Heart right ventricle (tissue), 16 donors: Measurements from ENCODE around the gene MTPN. TPM values are rescaled to one million over a fixed set of nuclear protein-coding genes. Genes with fewer than 3 reads are reported as not detected.

Experiments used
- ATAC-seq, 8 donors: fragments of 200-7000 bp; cut with Tn5 transposase; one replicate each; pipeline ENCODE4 v1.9.1; 2020; ENCODE audit warnings: mild to moderate bottlenecking in 8 of 8, moderate library complexity in 8 of 8, moderate number of reproducible peaks in 1 of 8
- DNase-seq, 2 donors: peaks; one replicate each; pipeline ENCODE4 v3.0.0-alpha.2; 2020
- H3K27ac ChIP-seq, 10 donors: fragments of 200-600 bp; sonication (generic) in 2 of 10; one replicate each; pipeline versions ENCODE4 v1.5.0 to v1.8.0; 2020 to 2022; ENCODE audit warnings: mild to moderate bottlenecking in 3 of 10
- H3K27me3 ChIP-seq, 7 donors: fragments of 200-600 bp; one replicate each; pipeline ENCODE4 v1.8.0; 2021 to 2022; ENCODE audit warnings: mild to moderate bottlenecking in 2 of 7
- H3K36me3 ChIP-seq, 9 donors: fragments of 200-600 bp; sonication (generic) in 1 of 9; one replicate each; pipeline versions ENCODE4 v1.5.0 to v1.8.0; 2020 to 2022; ENCODE audit warnings: mild to moderate bottlenecking in 2 of 9
- H3K4me1 ChIP-seq, 9 donors: fragments of 200-600 bp; sonication (generic) in 1 of 9; one replicate each; pipeline versions ENCODE4 v1.5.0 to v1.8.0; 2020 to 2022; ENCODE audit warnings: mild to moderate bottlenecking in 4 of 9
- H3K4me3 ChIP-seq, 10 donors: fragments of 200-600 bp; sonication (generic) in 2 of 10; one replicate each; pipeline versions ENCODE4 v1.5.0 to v1.8.0; 2020 to 2022; ENCODE audit warnings: mild to moderate bottlenecking in 7 of 10, moderate library complexity in 2 of 10
- H3K9me3 ChIP-seq, 11 donors: fragments of 200-600 bp in 10 of 11; sonication (generic) in 2 of 11; one replicate each; pipeline versions ENCODE4 v1.5.0 to v1.8.0; 2013 to 2022; ENCODE audit warnings: mild to moderate bottlenecking in 2 of 11, control low read depth in 1 of 11, moderate library complexity in 1 of 11
- WGBS, 2 donors: extraction: QIAGEN DNeasy Blood & Tissue Kit; methylation state at CpG; one replicate each; pipeline ENCODE4 v1.1.7; 2013; ENCODE audit warnings: inconsistent platforms in 1 of 2; 5-methylcytosine and 5-hydroxymethylcytosine counted together
- intact Hi-C, 10 donors: fragments of 100-400 bp; cut with DNase I; formaldehyde crosslinking; loops; one replicate each; pipeline versions ENCODE4 v1.11.1 to v1.14.2; 2022
- polyA plus RNA-seq, 2 donors: library from polyadenylated mRNA; stranded (reverse); fragments of 200-250 nt; gene quantifications; one replicate each; pipeline ENCODE4 v1.2.3, GENCODE V29; 2013
- total RNA-seq, 10 donors: library from RNA; stranded (reverse); fragmentation: NEBNext Ultra II Directional in 3 of 10; extraction: Animal tissue kit (Norgen Biotek cat#: 25700) in 3 of 10; gene quantifications; one replicate each; pipeline versions ENCODE4 v1.2.1 to v1.2.4, GENCODE V29; 2021 to 2023
- TF ChIP-seq, protein P1 (sequence below), 9 donors: fragments of 200-600 bp; sonication (generic) in 2 of 9; IDR thresholded peaks; one replicate each; pipeline versions ENCODE4 v1.5.0 to v1.8.0; 2021 to 2022; ENCODE audit warnings: antibody characterized with exemption in 9 of 9, mild to moderate bottlenecking in 5 of 9, moderate library complexity in 1 of 9
- donor health status: Arrhythmogenic right ventricular cardiomyopathy.
- donor health status: ischemic (EF 13 %, LVEDD 7.1; RV severe dilation, severe dysfunction).
- donor health status: healthy with polysubstance abuse.
- donor health status: DM: no; HTN: yes; CAD: no.
- donor health status: DM: no; HTN: no; CAD: no.
- donor health status: ischemic (EF 25% LVEDD 6.9; RV normal size, moderate dysfunction).
- donor health status: ischemic (EF 25% LVEDD 5.7; RV mildly dilated, moderate dysfunction).
- donor health status: healthy.
- donor health status: DM: yes; HTN: yes; CAD: no.
- donor health status: Ischemic cardiomyopathy.
- donor health status: ischemic (EF 35%, LVEDD 5.7; RV mildly dilated, moderate dysfunction).
- donor health status: nonischemic (EF 11% LVEDD 7.7; RV severe dilation, severe dysfunction).
- donor health status: DM: yes; HTN: yes; CAD: no.
- donor health status: PGD.
- donor health status: ischemic (EF 29% LVEDD 5.4; RV normal size, mild dysfunction).
- donor health status: nonischemic (EF 23%, LVEDD 6.1; RV moderate dilation, normal function).

The MTPN gene
- total and polyA plus RNA-seq, 12 donors: 15.7 to 107 (median 80.7) TPM

DNA sequence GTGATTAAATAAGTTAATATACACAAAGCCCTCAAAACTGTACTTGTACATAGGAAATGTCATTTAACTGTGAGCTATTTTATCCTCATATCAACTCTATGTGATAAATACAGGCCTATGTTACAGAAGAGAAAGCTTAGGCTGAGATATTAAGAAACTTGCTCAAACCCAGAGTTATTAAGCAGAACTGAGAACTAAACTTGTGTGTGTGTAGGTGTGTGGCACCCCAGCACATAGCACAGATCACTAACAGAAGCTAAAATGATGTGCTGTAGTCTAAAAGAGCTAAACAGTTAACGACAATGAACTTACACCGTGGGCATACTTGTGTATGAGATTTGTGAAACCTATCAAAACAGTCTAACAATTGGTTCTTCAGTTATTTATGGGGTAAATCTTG lies 34.5 kb downstream of the MTPN start:
- no peaks in the 10 kb centered on the region for H3K27me3 ChIP-seq
- H3K36me3 ChIP-seq: peaks cover 0 to 29% (median 0%) of the 10 kb centered on the region in 9 donors
- H3K27ac ChIP-seq: no peak overlapping the region
- ATAC-seq (no peak), DNase-seq (no peak)
- peaks cover 0 to 69% (median 28%) of the 10 kb centered on the region in 9 donors for H3K4me1 ChIP-seq
- TF ChIP-seq, protein P1, sequence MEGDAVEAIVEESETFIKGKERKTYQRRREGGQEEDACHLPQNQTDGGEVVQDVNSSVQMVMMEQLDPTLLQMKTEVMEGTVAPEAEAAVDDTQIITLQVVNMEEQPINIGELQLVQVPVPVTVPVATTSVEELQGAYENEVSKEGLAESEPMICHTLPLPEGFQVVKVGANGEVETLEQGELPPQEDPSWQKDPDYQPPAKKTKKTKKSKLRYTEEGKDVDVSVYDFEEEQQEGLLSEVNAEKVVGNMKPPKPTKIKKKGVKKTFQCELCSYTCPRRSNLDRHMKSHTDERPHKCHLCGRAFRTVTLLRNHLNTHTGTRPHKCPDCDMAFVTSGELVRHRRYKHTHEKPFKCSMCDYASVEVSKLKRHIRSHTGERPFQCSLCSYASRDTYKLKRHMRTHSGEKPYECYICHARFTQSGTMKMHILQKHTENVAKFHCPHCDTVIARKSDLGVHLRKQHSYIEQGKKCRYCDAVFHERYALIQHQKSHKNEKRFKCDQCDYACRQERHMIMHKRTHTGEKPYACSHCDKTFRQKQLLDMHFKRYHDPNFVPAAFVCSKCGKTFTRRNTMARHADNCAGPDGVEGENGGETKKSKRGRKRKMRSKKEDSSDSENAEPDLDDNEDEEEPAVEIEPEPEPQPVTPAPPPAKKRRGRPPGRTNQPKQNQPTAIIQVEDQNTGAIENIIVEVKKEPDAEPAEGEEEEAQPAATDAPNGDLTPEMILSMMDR (IDR thresholded peaks at IDR 0.05): no peak
- intact Hi-C loops: no loop called here
- H3K4me3 ChIP-seq: no peak overlapping the region
- 92 to 97% methylated on average over 2 of the region's 2 CpGs for WGBS, 2 donors
- H3K9me3 ChIP-seq: no peaks in the 10 kb centered on the region

DNA sequence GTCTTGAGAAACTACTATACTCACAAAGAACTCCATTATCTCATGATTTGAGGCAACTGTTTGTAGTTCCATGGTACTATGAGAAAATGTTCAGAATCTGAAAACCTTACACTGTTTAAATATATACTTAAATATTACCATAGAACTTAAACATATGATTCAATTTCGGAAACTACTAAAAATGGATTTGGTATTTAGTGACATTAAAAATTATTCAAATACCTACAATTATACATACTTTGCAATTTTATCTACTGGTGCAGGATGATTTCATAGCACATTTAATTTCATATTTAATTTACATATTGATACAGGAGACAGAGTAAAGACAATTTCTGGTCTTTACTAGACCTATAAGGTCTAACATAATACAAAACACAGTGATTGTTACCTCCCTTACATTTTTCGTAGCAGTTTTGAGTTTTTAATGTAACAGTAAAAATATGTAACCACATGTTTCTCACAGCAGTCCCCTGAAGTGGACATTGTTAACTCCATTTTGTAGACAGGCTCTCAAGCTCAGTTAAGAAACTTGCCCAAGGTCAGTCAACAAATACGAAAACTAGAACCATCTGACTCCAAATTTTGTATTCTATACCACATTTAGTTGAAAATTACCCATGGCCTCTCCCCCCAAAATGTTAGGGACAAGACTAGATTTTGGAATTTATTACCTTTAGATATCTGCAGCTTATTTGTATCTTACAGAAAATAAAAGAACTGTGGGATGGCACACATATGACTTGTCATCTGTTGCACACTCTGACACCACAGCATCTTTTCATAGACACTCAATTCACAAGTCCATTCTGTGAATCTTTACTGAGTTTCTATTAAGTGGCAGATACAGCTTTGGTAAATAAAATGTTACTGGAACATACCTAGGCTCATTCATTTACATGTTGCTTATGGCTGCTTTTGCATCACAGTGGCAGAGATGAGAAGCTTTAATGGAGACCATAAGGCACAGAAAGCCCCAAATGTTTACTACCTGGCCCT lies 36.8 kb downstream of the MTPN start:
- no peaks in the 10 kb centered on the region for H3K27me3 ChIP-seq
- peaks cover 0 to 7% (median 0%) of the 10 kb centered on the region in 9 donors for H3K36me3 ChIP-seq
- H3K4me1 ChIP-seq: peaks cover 0 to 77% (median 35%) of the 10 kb centered on the region in 9 donors
- ATAC-seq (no peak), DNase-seq (no peak)
- H3K9me3 ChIP-seq: no peaks in the 10 kb centered on the region
- 96% methylated on average over 3 of the region's 3 CpGs for WGBS, 2 donors
- TF ChIP-seq, protein P1 (IDR thresholded peaks at IDR 0.05): no peak
- H3K4me3 ChIP-seq: no peak overlapping the region
- intact Hi-C loops: no loop called here
- no peak overlapping the region for H3K27ac ChIP-seq

DNA sequence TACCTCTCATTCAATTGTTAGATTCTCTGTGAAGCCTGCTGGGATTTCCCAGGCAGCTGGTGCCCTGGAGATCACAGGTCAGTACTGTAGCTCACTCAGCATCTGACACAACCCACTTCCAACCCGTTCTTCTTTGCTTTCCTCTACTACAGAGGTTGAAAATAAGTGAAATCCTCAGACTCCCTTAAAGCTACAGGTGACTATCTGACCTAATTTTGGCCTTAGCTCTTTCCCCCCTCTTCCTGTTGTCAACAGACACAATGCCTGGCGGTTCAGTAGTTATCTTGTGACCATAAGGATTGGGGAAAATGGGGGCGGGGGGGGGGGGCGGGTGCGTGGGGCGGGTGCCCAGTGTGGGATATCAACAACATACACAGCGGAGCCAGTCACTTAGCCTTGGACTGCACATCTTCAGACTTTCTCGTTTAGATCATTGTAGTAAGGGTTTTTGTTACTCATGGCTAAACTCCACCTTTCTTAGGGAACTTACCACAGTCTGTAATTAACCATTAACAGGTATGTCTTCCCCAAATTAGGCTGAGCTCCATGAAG lies 37.8 kb downstream of the MTPN start:
- Histone ChIP-seq H3K27me3 (no peaks in the 10 kb centered on the region), H3K4me3 (no peak overlapping the region), H3K9me3 (no peaks in the 10 kb centered on the region), H3K27ac (no peak overlapping the region), H3K36me3 (peaks cover 0 to 5% (median 0%) of the 10 kb centered on the region in 9 donors), H3K4me1 (peaks cover 0 to 87% (median 40%) of the 10 kb centered on the region in 9 donors)
- WGBS, 2 donors: 27 to 46% methylated on average over 8 of the region's 8 CpGs
- DNase-seq (no peak), ATAC-seq (peak in 2 of 8 donors; percentile 22 to 24)
- TF ChIP-seq, protein P1 (IDR thresholded peaks at IDR 0.05): no peak
- intact Hi-C loops: no loop called here

DNA sequence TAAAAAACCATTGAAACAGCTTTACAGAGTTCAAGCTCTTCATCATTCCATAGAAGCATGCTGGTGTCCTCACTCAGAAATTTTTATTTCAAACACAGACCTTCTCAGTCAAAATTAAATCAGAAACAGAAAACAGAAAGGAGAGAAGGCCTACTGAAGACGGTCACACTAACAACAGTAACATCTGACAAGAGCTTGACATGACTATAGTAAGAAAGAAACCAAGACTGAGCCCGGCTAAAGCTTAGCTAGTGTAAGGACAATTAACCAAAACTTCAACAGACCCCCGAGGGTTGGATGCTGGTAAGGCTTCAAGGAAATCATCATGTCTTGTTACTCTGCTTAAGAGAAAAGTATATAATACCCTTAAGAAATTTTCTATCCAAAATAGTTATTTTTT lies 38.6 kb downstream of the MTPN start:
- TF ChIP-seq, protein P1 (IDR thresholded peaks at IDR 0.05): no peak
- intact Hi-C loops: no loop called here
- no peaks in the 10 kb centered on the region for H3K9me3 ChIP-seq
- peaks cover 0 to 2% (median 0%) of the 10 kb centered on the region in 9 donors for H3K36me3 ChIP-seq
- H3K27ac ChIP-seq: no peak overlapping the region
- H3K4me1 ChIP-seq: peaks cover 0 to 91% (median 47%) of the 10 kb centered on the region in 9 donors
- H3K27me3 ChIP-seq: no peaks in the 10 kb centered on the region
- H3K4me3 ChIP-seq: no peak overlapping the region
- 76 to 78% methylated on average over 3 of the region's 3 CpGs for WGBS, 2 donors
- ATAC-seq: no peak
- DNase-seq: no peak
